ENCODE measurements around the gene CDH24. TPM values are rescaled to one million over a fixed set of nuclear protein-coding genes. Genes with fewer than 3 reads are reported as not detected.
A peak's percentile ranks its signal among the peaks of the same experiment; 100 is the strongest.

The CDH24 gene
- total and polyA plus RNA-seq, 2 of the 13 experiments (the other 11 are each of a cell fraction or from before 2014, with no cell fraction given), result 0.69 to 0.99 TPM

DNA sequence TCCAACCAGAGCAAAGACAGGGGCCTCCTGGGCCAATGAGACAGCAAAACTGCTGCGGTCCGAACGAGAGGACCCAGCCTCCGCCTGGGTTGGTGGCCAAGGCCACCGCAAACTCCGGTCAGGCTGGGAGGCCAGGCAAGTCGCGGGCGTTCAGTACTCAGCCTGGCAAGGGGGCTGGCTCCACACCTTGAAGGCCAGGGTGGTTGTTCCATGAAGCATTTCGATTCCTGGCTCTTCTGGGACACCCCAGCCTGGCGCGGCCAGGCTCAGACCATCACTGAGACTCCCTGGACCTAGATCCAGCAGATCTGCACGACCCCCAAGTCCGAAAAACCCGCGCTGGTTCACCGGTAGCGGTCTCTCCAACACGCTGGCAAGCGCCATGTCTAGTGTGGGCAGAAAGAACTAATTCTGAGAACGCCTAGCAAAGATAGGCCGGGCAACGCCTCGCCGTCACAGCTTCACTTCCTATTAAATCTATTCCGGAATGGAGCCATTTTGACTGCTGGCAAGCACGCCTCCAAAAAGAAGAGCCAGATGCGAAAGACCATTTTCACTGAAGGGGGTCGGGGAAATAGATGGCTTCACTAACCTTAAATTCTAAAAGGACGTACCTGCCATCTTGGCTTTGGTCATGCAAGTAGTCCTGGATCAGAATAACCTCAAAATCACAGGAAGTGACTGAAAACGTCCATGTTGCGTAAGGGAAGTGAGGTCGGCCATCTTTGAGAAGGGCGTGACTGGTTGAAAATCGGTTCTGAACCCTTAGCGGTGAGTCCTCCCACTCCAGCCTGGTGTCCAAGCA, 22.6 kb downstream of the CDH24 start, which contains the start of gene PSMB5 (continued):
- TF ChIP-seq ZNF670 (CRISPR knock-in tag; IDR thresholded peaks at IDR 0.05; ENCODE audit: borderline replicate concordance) (no peak), NR1H2 (CRISPR knock-in tag; IDR thresholded peaks at IDR 0.05; ENCODE audit: borderline replicate concordance, low read depth) (no peak), ZNF451 (CRISPR knock-in tag; IDR thresholded peaks at IDR 0.05) (peak; percentile 53; the same call in 1 of the 2 replicates), ZBTB8A (CRISPR knock-in tag; IDR thresholded peaks at IDR 0.05; ENCODE audit: borderline replicate concordance, low read depth) (no peak; the same call in 1 of the 2 replicates), HDAC1 (CRISPR knock-in tag; IDR thresholded peaks at IDR 0.05) (peak; percentile 94; the same call in 1 of the 2 replicates), ETV5 (CRISPR knock-in tag; IDR thresholded peaks at IDR 0.05; ENCODE audit: borderline replicate concordance) (peak; percentile 43; the same call in 1 of the 2 replicates), BRD4 (CRISPR knock-in tag; IDR thresholded peaks at IDR 0.05) (peak; percentile 99), SMYD3 (CRISPR knock-in tag; IDR thresholded peaks at IDR 0.05) (peak; percentile 88), ARNT (IDR thresholded peaks at IDR 0.05) (no peak), CREB3 (CRISPR knock-in tag; IDR thresholded peaks at IDR 0.05) (0 out of 2 replicates have a peak, but pooled peaks have one; percentile 80), MAFK (conservative IDR thresholded peaks at IDR 0.05 in 1 of 2, IDR thresholded peaks at IDR 0.05 in 1 of 2; ENCODE audit: low read length in 2 of 2) (peak; percentile 80 to 92; a peak in 3 of 4 replicates), ZNF713 (CRISPR knock-in tag; IDR thresholded peaks at IDR 0.05) (no peak), ZNF639 (CRISPR knock-in tag; conservative IDR thresholded peaks at IDR 0.05) (peak; percentile 90), IRX3 (CRISPR knock-in tag; IDR thresholded peaks at IDR 0.05; ENCODE audit: borderline replicate concordance, low read depth) (peak; percentile 48; the same call in 1 of the 2 replicates), HES4 (CRISPR knock-in tag; IDR thresholded peaks at IDR 0.05; ENCODE audit: borderline replicate concordance) (no peak; the same call in none of the 2 replicates), SRSF1 (optimal IDR thresholded peaks at IDR 0.05; ENCODE audit: low read depth, low read length) (peak; percentile 95), KLF15 (CRISPR knock-in tag; IDR thresholded peaks at IDR 0.05; ENCODE audit: borderline replicate concordance) (peak; percentile 91; the same call in 1 of the 2 replicates), ZNF709 (CRISPR knock-in tag; IDR thresholded peaks at IDR 0.05) (peak; percentile 91; the same call in 1 of the 2 replicates), ZNF17 (CRISPR knock-in tag; IDR thresholded peaks at IDR 0.05) (no peak), PHF8 (CRISPR knock-in tag; IDR thresholded peaks at IDR 0.05) (peak; percentile 100), ETV6 (CRISPR knock-in tag; conservative IDR thresholded peaks at IDR 0.05) (peak; percentile 86; the same call in 1 of the 2 replicates)
- TF ChIP-seq, protein P1, sequence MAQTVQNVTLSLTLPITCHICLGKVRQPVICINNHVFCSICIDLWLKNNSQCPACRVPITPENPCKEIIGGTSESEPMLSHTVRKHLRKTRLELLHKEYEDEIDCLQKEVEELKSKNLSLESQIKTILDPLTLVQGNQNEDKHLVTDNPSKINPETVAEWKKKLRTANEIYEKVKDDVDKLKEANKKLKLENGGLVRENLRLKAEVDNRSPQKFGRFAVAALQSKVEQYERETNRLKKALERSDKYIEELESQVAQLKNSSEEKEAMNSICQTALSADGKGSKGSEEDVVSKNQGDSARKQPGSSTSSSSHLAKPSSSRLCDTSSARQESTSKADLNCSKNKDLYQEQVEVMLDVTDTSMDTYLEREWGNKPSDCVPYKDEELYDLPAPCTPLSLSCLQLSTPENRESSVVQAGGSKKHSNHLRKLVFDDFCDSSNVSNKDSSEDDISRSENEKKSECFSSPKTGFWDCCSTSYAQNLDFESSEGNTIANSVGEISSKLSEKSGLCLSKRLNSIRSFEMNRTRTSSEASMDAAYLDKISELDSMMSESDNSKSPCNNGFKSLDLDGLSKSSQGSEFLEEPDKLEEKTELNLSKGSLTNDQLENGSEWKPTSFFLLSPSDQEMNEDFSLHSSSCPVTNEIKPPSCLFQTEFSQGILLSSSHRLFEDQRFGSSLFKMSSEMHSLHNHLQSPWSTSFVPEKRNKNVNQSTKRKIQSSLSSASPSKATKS (CRISPR knock-in tag; IDR thresholded peaks at IDR 0.05), result no peak
- TF ChIP-seq, protein P2, sequence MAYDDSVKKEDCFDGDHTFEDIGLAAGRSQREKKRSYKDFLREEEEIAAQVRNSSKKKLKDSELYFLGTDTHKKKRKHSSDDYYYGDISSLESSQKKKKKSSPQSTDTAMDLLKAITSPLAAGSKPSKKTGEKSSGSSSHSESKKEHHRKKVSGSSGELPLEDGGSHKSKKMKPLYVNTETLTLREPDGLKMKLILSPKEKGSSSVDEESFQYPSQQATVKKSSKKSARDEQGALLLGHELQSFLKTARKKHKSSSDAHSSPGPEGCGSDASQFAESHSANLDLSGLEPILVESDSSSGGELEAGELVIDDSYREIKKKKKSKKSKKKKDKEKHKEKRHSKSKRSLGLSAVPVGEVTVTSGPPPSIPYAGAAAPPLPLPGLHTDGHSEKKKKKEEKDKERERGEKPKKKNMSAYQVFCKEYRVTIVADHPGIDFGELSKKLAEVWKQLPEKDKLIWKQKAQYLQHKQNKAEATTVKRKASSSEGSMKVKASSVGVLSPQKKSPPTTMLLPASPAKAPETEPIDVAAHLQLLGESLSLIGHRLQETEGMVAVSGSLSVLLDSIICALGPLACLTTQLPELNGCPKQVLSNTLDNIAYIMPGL (CRISPR knock-in tag; IDR thresholded peaks at IDR 0.05; ENCODE audit: borderline replicate concordance in 1 of 2, low read depth in 1 of 2), result peak; percentile 90 to 96
